DND-41 (cell line): Measurements from ENCODE around the gene BMP8B.

ENCODE experiments used
- ATAC-seq: fragments of 200-7000 bp; cut with Tn5 transposase; 3 replicates; pipeline ENCODE4 v1.9.1; 2021; ENCODE audit warnings: low read depth; ENCODE audit not compliant: insufficient read depth
- DNase-seq: peaks from one replicate; pipeline ENCODE4 v3.0.0-alpha.2; 2020
- H2AFZ ChIP-seq: 2 replicates; pipeline ENCODE4 v1.6.0; 2012; ENCODE audit warnings: low read depth, low read length
- H3K27ac ChIP-seq: 2 replicates; pipeline ENCODE4 v1.5.1; 2012; ENCODE audit warnings: low read length, inconsistent platforms
- H3K27me3 ChIP-seq: fragments of 200-600 bp; sonication (generic); 2 replicates; pipeline ENCODE4 v1.6.0; 2012; ENCODE audit warnings: low read length, mild to moderate bottlenecking, inconsistent platforms; ENCODE audit not compliant: insufficient read depth, poor library complexity
- H3K36me3 ChIP-seq: 2 replicates; pipeline ENCODE4 v1.5.1; 2012; ENCODE audit warnings: low read length, inconsistent platforms; ENCODE audit not compliant: insufficient read depth
- H3K4me1 ChIP-seq: 2 replicates; pipeline ENCODE4 v1.5.1; 2012; ENCODE audit warnings: mild to moderate bottlenecking, low read length; ENCODE audit not compliant: insufficient read depth
- H3K4me2 ChIP-seq: 2 replicates; pipeline ENCODE4 v1.6.0; 2012; ENCODE audit warnings: mild to moderate bottlenecking, moderate library complexity, low read length, inconsistent platforms; ENCODE audit not compliant: insufficient read depth
- H3K4me3 ChIP-seq, 2 experiments: fragments of 200-600 bp in 1 of 2; shearing (Covaris generic) in 1 of 2; 2 replicates each; pipeline ENCODE4 v1.5.1; 2012 to 2016; ENCODE audit warnings: inconsistent platforms in 2 of 2, low read length in 2 of 2, mild to moderate bottlenecking in 2 of 2, low read depth in 1 of 2, moderate library complexity in 1 of 2
- H3K79me2 ChIP-seq: 2 replicates; pipeline ENCODE4 v1.6.0; 2012; ENCODE audit warnings: low read length, inconsistent platforms; ENCODE audit not compliant: insufficient read depth
- H3K9ac ChIP-seq: 2 replicates; pipeline ENCODE4 v1.6.0; 2012; ENCODE audit warnings: low read depth, mild to moderate bottlenecking, inconsistent platforms, low read length, moderate library complexity
- H3K9me3 ChIP-seq: 2 replicates; pipeline ENCODE4 v1.5.1; 2012; ENCODE audit warnings: low read length, moderate library complexity, mild to moderate bottlenecking, inconsistent platforms; ENCODE audit not compliant: insufficient read depth, severe bottlenecking
- H4K20me1 ChIP-seq: 2 replicates; pipeline ENCODE4 v1.6.0; 2012; ENCODE audit warnings: low read length; ENCODE audit not compliant: insufficient read depth
- CTCF ChIP-seq: IDR thresholded peaks from 2 replicates; pipeline ENCODE4 v1.5.1; 2012; ENCODE audit warnings: borderline replicate concordance, low read length, moderate library complexity, mild to moderate bottlenecking; ENCODE audit not compliant: poor library complexity, severe bottlenecking; ENCODE audit errors: extremely low read depth
- EZH2 ChIP-seq: IDR thresholded peaks from 3 replicates; pipeline ENCODE4 v1.6.1; 2012; ENCODE audit warnings: borderline replicate concordance, low read depth, mild to moderate bottlenecking, moderate library complexity, low read length, inconsistent platforms; ENCODE audit not compliant: severe bottlenecking

The BMP8B gene

DNA sequence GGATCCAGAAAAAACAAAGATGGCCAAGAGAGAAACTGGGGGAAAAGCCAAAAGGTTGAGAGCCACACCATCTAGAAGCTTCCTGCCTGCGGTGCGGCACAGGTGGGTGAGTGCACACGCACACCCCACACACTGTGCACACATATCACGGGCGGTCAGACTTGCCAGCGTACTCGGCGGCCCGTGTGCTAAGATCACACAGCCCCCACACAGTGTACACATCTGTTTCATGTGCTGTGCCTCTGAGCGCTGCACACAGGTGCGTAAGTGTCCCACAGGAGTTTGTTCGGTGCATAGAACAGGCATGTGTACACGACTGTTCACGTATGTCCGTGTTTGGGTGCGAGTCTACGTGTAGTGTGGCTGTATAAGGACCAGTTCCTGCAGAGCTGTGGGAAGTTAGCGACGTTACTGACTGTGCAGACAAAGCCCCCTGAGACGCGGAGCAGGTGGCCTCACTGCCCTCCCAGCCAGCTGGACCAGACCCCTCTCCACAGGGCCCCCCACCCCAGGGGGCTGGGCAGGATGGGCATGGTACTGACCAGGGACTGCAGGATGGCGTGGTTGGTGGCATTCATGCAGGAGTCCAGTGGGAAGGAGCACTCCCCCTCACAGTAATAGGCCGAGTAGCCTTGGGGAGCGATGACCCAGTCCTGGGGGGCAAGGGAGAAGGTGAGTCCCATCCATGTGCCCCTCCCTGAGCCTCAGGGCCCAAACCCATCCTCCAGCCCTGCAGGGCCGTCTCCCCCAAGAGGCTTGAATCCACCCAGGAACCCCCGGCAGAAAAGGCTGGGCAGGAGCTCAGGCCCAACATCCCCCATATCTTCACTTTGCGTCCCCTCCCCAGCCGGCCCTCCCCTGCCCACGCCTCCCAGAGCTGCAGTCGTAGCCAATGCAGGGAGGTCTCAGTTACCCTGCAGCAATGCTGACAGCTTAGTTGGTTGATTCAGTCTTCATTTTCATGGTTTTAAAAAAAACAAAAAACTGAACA, 25.8 kb downstream of the BMP8B start:
- no peak overlapping the region for H2AFZ ChIP-seq
- H3K4me1 ChIP-seq: no peaks in the 10 kb centered on the region
- H3K4me2 ChIP-seq: no peak overlapping the region
- no peaks in the 10 kb centered on the region for H3K36me3 ChIP-seq
- no peak overlapping the region for H3K4me3 ChIP-seq
- no peaks in the 10 kb centered on the region for H3K27me3 ChIP-seq
- H3K9ac ChIP-seq: no peak overlapping the region
- H3K9me3 ChIP-seq: no peaks in the 10 kb centered on the region
- no peak overlapping the region for H3K27ac ChIP-seq
- no peaks in the 10 kb centered on the region for H3K79me2 ChIP-seq
- DNase-seq: no peak
- ATAC-seq: no peak
- H4K20me1 ChIP-seq: no peaks in the 10 kb centered on the region
- TF ChIP-seq CTCF (no peak), EZH2 (no peak)

GRCh38 chr1:39761557-39762260, 27.0 kb downstream of the BMP8B start:
- ATAC-seq (no peak), DNase-seq (no peak)
- H3K4me1 ChIP-seq: no peaks in the 10 kb centered on the region
- no peaks in the 10 kb centered on the region for H3K9me3 ChIP-seq
- no peak overlapping the region for H3K4me2 ChIP-seq
- no peak overlapping the region for H3K4me3 ChIP-seq
- H3K27me3 ChIP-seq: no peaks in the 10 kb centered on the region
- no peak overlapping the region for H3K27ac ChIP-seq
- no peaks in the 10 kb centered on the region for H4K20me1 ChIP-seq
- TF ChIP-seq CTCF: no peak
- H3K9ac ChIP-seq: no peak overlapping the region
- H3K36me3 ChIP-seq: peaks cover 7% of the 10 kb centered on the region; the same call in 1 of the 2 replicates
- H3K79me2 ChIP-seq: no peaks in the 10 kb centered on the region
- no peak overlapping the region for H2AFZ ChIP-seq

- H2AFZ ChIP-seq: no peak overlapping the region
- H3K4me3 ChIP-seq: no peak overlapping the region
- TF ChIP-seq EZH2 (no peak), CTCF (no peak)
- no peaks in the 10 kb centered on the region for H3K79me2 ChIP-seq
- peaks cover 7% of the 10 kb centered on the region; the same call in 1 of the 2 replicates for H3K36me3 ChIP-seq
- no peak overlapping the region for H3K4me2 ChIP-seq
- no peak overlapping the region for H3K27ac ChIP-seq
- H3K4me1 ChIP-seq: no peaks in the 10 kb centered on the region
- H3K27me3 ChIP-seq: no peaks in the 10 kb centered on the region
- H3K9ac ChIP-seq: no peak overlapping the region
- H4K20me1 ChIP-seq: no peaks in the 10 kb centered on the region
- no peaks in the 10 kb centered on the region for H3K9me3 ChIP-seq
- ATAC-seq (no peak), DNase-seq (no peak)
Observed at GRCh38 chr1:39761016-39761415, 27.6 kb downstream of the BMP8B start.
